T-helper 2 cell (primary cell): ENCODE data around the gene REEP6.
"Not testable (repeated sequence)": the region's sequence is repeated elsewhere in the genome, so short reads cannot be mapped to it uniquely, and the experiment has no call there.

Experiments
- DNase-seq, 5 experiments: peaks; one replicate each; pipeline versions ENCODE4 v3.0.0 to v3.0.0-alpha.2; 2012 to 2022

Gene REEP6

GRCh38 chr19:1509602-1510441, 18.8 kb downstream of the REEP6 start:
- DNase-seq, result no peak

DNA sequence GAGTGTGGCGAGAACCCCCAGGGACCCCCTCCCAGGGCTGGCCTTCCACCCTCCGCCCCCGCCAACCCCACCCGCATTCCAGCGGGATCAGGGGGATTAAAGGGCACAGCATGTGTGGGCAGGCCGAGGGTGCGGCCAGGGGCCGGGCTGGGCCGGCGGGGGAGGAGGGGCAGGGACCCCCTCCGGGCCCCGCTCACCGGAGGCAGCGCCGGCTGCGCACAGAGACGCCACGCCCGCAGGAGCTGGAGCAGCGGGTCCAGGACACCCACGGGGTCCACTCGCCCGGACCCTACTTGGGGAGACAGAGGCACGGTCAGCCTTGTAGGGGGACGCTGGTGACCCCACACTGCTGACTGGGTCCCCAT, 19.4 kb downstream of the REEP6 start:
- no peak for DNase-seq

GRCh38 chr19:1510807-1511206, 19.8 kb downstream of the REEP6 start:
- no peak for DNase-seq

GRCh38 chr19:1511318-1512317, 20.6 kb downstream of the REEP6 start:
- no peak for DNase-seq

DNA sequence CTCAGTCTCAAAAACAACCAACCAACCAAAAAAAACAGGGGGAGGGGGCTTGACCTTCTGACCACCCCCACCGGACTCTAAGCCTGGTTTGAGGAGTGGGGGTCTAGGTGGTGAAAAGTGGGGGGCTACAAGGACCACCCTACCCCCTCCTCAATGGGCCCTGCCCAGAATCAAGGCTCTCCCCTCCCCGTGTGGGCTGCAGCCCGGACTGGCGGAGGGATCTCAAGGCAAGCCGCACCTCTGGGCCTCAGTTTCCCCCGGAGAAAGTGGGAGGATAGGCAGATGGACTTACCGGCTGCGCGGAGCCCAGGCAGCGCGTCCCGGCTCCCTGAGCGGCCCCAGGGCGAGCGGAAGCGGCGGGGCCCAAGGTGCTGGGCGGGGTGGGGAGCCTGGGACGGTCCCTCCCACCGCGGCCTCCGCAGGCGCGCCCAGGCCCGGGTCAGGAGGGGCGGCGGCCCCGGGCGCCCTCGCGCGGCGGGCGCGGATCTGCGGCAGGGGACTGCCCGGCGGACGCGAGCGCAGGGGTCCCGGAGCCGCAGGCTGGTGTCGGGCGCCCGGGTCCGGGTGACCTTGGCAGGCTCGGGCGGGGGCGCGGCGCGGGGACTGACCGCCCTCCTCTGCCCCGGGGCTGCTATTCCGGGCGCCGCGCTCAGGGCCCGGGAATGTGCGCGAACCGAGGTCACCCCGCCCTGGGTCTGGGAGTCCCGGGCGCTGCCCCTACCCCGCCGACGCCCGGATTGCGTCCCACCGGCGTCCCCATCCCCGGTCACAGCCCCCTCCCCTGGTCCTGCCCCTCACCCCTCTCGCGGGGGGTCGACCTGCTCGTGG, 21.9 kb downstream of the REEP6 start, which contains the start of gene ADAMTSL5:
TSS of gene ADAMTSL5 (minus strand) at position 349 of the 828 bp plus-strand sequence. CDS start 2,076 bp downstream, outside the sequence.
- DNase-seq, result peak in 4 of 5 experiments; percentile 37 to 76 (median 51)

DNA sequence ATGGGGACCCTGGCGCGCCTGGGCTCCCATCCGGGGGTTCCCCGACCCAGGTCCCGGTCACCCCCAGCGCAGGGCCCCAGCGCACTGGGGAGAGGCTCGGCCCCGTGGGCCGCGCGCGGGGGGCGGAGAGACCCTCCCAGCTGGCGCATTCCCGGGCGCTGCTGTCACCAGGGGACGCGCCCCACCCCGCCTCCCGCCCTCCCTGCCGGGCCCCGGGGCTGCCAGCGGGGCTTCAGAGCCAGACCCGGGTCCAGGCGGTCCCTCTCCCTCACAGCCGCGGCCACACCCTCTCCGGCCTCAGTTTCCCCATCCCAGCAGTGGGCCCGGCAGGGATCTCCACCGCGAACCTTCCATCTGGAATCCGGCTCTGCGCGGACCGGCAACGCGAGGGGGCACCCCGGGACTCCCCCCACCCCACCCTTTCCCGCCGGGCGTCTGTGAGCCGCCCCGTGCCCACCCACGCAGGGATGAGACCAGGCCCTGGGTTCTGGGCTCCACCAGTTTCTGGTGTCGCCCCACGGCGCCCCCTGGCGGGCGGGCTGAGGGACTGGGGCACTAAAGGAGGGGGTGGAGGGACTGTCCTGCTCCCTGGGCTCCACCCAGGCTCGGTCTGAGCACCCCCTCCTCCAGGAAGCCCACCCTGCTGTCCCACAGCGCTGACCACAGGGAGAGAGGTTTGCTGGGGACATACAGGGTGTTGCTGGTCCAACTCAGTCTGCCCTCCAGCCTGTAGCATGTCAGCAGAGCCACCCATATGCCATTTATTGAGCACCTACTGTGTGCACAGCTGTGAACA, 22.7 kb downstream of the REEP6 start:
- peak; percentile 48 to 67 (median 55) for DNase-seq

GRCh38 chr19:1514295-1514661, 23.3 kb downstream of the REEP6 start:
- DNase-seq, result no peak

DNA sequence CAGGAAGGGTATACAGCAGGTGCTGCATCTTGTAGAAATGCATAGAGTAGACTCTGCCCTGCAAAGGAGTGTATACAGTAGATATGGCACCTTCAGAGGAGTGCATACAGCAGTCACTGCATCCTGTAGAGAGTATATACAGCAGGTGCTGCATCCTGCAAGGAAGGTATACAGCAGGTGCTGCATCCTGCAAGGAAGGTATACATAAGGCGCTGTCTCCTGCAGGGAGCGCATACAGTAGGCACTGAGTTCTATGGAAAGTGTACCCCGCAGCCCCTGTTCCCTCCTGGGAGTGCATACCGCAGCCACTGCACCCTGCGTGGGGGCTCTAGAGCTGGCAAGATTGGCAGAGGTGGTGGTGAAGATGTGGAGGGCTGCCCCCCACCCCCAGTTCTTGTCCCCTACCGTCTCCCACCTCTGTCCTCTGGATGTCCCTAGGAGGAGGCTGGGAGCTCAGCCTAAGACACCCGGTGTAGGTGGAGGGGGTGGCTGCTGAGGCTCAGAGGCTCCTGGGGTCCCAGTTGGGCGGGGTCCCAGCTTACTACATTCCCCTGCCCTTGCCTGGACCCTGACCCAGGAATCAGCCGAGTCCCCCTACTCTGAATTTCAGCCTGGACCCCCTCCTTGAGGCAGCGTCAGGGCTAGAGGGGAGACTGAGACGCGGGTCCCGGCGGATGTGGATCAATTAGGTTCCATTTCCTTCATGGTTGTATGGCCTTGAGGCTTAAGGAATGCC, 24.2 kb downstream of the REEP6 start:
- no peak for DNase-seq

DNA sequence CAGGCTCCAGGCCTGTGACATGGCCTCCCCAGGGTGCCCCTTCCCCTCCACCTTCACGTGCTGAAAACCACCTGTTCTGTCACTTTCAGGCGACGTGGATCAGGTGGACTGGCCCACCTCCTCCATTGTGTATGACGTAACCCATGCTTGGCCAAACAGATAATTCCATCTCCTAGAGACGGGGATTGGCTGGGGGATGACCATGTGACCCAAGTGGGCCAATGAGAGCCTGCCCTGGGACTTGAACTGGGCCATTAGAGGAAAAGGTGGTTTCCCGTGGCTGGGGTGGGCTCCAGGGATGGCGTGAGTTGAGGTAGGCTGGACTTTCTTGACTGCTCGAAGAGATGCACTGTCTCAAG, 25.4 kb downstream of the REEP6 start:
- no peak for DNase-seq

- no peak for DNase-seq
Measured at GRCh38 chr19:1518471-1518870, 27.5 kb downstream of the REEP6 start.

GRCh38 chr19:1519802-1520201, 28.8 kb downstream of the REEP6 start:
- DNase-seq, result not testable (repeated sequence)

DNA sequence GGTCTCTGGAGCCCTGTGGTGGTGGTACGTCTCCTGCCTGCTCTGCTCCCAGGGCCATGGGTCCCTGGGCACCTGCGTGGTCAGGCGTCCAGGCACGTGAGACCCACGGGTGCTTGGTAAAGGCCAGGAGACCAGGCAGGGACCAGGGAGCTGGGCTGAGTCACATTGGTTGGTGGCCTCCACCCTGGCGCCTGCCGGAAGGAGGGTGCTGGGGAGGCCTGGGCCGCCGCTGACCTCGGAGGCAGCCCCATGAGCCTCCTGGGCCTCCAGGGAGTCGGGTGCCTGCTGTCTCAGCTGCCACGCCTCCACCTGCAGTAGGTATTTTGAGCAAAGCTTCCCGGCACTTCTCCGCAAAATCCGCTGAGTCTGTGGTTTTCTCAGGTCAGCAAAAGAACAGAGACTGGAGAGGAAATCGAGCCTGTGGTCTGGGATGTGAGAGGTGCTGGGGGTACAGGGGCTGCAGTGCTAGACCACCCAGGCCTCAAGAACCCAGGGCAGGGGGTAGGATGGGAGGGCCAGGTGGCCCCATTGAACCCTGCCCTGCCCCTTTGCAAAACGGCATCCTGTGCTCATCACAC, 29.3 kb downstream of the REEP6 start:
- DNase-seq, result no peak

- DNase-seq, result no peak
Measured at GRCh38 chr19:1521636-1522035, 30.7 kb downstream of the REEP6 start.

GRCh38 chr19:1522061-1522460, 31.1 kb downstream of the REEP6 start:
- DNase-seq, result no peak

DNA sequence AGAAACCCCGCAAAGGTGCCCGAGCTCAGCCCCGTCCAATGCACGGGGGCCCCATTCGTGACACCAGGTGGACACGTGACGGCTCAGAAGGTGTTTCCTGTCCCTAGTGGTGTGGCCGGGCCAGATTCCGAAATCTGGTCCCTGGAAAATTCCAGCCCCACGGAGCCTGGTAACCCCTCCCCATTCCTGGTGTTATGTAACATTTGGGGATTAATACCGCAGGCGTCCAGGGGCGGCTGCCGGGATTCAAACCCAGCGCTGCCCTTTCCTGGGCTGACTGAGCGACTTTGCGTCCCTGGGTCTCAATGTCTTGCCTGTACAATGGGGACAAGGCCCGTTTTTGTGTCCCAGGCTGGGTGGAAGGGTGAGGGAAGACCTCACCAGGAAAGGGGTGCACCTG, 31.9 kb downstream of the REEP6 start:
- DNase-seq, result no peak

- no peak for DNase-seq
Measured at GRCh38 chr19:1523412-1524286, 32.7 kb downstream of the REEP6 start, which contains the start of gene PLK5. PLK5 (plus strand) TSS chr19:1524077; CDS start chr19:1526997, 2,920 bp downstream.

GRCh38 chr19:1524287-1524971, 33.4 kb downstream of the REEP6 start:
- DNase-seq, result no peak

DNA sequence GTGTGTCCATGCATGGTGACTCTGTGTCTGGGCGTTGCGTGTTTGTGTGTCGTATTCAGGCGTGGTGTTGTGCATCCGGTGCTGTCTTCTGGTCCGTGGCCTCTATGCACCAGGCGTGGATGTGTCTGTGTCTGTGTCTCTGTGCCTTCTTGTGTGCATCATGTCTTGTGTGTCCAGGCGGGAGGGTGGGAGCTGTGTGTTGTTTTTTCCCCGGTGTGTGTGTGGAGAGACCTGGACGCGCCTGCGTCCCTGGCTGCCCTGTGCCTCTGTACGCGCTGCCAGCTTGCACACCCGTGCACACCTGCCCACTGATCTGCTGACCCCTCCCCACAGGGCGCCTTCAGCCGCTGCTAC, 34.0 kb downstream of the REEP6 start:
- DNase-seq, result no peak

- no peak for DNase-seq
Measured at GRCh38 chr19:1525343-1525742, 34.4 kb downstream of the REEP6 start.
